WI38 (cell line): ENCODE measurements around the gene S100A4.

Experiments used
- H3K4me3 ChIP-seq: 2 replicates; pipeline ENCODE4 v1.5.1; 2011; ENCODE audit warnings: low read depth, mild to moderate bottlenecking, control low read depth, low read length
- CTCF ChIP-seq: IDR thresholded peaks from 2 replicates; pipeline ENCODE4 v1.5.1; 2012; ENCODE audit warnings: low read depth, mild to moderate bottlenecking, control low read depth, low read length

The S100A4 gene

DNA sequence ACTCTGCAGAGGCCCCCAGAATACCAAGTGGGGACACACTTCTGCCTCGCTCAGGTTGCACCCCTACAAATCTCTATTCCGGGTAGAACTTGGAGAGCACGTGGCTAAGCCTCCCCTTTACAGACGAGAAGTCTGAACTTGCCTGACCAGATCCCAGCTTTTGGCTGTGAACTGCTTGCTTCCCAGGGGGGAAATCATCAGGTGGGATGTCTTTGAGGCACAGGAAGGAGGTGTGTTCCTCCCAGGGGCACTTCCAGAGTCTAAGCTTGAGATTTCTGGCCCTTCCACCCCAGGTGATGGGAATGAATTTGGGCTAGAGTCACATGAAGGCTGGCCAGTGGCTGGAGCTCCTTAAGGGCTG, 4.8 kb upstream of the S100A4 start:
- no peak overlapping the region for H3K4me3 ChIP-seq
- TF ChIP-seq CTCF: no peak

- no peak for TF ChIP-seq CTCF
- H3K4me3 ChIP-seq: no peak overlapping the region
Observed at GRCh38 chr1:153549741-153550397, 4.3 kb upstream of the S100A4 start.

DNA sequence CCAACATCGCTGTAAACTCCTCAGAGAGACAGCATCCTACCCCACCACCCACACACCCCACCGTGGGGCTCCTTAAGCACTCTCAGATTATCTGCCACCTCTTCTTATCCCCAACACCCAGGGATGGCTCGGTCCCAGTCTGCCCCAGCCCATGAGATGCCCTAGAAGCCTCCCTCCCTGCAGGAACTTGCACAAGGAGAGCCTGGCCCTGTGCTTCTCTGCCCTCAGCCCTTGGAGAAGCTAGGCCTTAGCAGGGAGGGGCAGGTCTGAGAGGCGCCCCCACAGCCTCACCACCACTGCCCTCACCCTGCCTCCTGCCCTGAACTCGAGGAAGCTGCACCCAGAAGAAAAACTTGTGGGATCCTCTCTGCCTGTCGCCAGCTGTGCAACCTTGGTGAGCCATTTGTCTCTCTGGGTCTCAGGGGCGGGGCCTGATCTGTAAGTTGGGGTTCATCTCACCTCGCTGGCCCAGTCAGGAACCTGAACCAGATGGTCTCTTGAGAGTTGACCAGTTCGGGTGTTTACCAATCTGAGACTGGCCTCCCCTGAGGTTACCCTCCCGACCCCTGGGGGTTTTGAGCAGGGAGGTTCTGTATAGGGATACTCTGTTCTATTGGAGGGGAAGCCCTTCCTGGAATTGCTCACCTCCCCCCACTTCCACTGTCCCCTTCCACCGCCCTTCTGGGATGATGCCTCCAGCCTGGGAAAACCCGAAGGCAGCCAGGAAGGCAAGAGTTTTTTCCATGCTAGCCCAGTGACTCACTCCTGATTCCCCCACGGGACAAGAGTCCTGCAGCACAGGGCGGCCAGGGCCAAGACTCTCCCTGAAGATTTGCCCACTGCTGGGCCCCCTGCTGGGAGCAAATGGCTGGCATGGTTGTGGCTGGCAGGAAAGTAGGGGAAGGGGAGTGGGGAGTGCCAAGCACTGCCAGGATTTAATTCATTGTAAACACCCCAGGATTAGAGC, 3.4 kb upstream of the S100A4 start, which contains the start of gene S100A3:
TSS of gene S100A3 (minus strand) at position 537 of the 967 bp plus-strand sequence. CDS start 773 bp downstream, outside the sequence.
- no peak within 1 kb of the TSS for H3K4me3 ChIP-seq
- no peak for TF ChIP-seq CTCF

DNA sequence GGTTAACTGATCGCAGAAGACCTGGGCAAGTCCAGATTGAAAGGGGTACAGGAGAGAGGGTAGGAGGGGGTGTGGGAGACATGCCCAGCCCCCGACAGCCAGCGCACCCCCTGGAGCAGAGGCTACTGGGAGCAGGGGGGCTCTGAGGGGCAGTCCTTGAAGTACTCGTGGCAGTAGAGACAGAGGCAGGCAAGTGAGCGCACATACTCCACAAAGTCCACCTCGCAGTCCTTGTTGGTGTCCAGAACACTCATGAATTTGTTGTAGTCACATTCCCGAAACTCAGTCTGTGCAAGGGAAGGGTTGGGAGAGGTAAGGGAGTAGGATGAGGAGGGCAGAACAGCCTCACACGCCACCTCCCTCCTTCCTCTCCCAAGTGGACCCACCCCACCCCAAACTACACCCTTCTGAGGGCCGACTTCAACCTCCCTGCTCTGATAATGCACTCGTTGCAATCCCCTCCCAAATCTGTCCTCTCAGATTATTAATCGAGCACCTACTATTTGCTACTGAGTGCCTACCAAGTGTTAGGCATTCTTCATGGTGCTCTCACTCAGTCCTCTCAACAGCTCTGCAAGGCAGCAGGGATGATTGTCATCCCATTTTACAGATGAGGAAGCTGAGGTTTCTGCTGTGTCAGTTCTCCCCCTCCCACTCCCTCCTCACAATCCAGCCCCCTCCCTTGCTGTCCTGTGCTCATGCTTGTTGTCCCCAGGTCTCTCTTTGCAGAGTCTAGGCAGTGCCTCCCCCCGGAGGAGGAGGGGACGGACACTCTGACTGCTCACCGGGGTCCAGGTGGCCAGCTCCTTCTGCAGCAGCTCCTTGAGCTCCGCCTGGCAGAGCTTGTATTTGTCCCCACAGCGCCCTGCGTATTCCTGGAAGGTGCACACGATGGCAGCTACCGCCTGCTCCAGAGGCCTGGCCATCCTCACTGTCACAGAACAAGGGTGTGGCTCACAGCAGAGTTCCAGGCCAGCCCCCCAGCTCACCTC, 2.2 kb upstream of the S100A4 start:
- TF ChIP-seq CTCF: no peak

GRCh38 chr1:153546796-153547559, 1.4 kb upstream of the S100A4 start:
- no peak for TF ChIP-seq CTCF
- H3K4me3 ChIP-seq: no peak overlapping the region

More for the DNA sequence above, 2.2 kb upstream of the S100A4 start:
- H3K4me3 ChIP-seq: no peak overlapping the region

- TF ChIP-seq CTCF: no peak
- no peak overlapping the region for H3K4me3 ChIP-seq
Observed at GRCh38 chr1:153546371-153546770, 765 bp upstream of the S100A4 start.
